DND-41 (cell line): ENCODE data around the gene PGBD5.

Experiments
- EZH2 ChIP-seq: IDR thresholded peaks from 3 replicates; pipeline ENCODE4 v1.6.1; 2012; ENCODE audit warnings: borderline replicate concordance, low read depth, mild to moderate bottlenecking, moderate library complexity, low read length, inconsistent platforms; ENCODE audit not compliant: severe bottlenecking
- TF ChIP-seq, protein P1 (sequence below): IDR thresholded peaks from 2 replicates; pipeline ENCODE4 v1.5.1; 2012; ENCODE audit warnings: borderline replicate concordance, low read length, moderate library complexity, mild to moderate bottlenecking; ENCODE audit not compliant: poor library complexity, severe bottlenecking; ENCODE audit errors: extremely low read depth

DNA sequence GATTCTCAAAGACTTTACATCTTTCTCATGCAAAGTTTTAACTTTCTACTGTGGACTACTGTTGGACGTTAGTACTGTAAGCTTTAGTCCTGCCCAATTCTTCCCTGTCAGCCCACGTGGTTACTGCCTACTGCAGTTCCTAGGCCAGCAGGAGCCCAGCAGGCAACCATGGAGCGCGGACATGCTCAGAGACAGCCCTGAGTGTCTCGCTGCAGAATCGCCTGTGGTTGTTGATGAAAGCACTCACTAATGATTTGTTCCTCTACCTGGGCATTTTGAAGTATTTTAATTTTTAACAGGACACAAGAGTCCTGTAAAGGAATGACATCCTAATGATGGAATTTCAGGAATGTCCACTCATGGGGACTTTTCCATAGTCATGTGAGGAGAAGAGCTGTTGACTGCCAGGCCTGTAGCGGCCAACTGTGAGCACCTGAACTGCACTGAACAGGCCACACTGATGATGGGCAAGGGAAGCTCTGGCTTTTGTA lies 44.1 kb downstream of the PGBD5 start:
- no peak for TF ChIP-seq EZH2
- TF ChIP-seq, protein P1, sequence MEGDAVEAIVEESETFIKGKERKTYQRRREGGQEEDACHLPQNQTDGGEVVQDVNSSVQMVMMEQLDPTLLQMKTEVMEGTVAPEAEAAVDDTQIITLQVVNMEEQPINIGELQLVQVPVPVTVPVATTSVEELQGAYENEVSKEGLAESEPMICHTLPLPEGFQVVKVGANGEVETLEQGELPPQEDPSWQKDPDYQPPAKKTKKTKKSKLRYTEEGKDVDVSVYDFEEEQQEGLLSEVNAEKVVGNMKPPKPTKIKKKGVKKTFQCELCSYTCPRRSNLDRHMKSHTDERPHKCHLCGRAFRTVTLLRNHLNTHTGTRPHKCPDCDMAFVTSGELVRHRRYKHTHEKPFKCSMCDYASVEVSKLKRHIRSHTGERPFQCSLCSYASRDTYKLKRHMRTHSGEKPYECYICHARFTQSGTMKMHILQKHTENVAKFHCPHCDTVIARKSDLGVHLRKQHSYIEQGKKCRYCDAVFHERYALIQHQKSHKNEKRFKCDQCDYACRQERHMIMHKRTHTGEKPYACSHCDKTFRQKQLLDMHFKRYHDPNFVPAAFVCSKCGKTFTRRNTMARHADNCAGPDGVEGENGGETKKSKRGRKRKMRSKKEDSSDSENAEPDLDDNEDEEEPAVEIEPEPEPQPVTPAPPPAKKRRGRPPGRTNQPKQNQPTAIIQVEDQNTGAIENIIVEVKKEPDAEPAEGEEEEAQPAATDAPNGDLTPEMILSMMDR = no peak
